Thoracic aorta (tissue), 2 donors: ENCODE data around the gene YJEFN3. TPM values are rescaled to one million over a fixed set of nuclear protein-coding genes. Genes with fewer than 3 reads are reported as not detected.

ENCODE experiments used
- ATAC-seq: fragments of 150-250 bp; one replicate; pipeline ENCODE4 v1.8.0; 2017; ENCODE audit warnings: low read depth; ENCODE audit not compliant: insufficient number of reproducible peaks, low FRiP score
- DNase-seq: peaks from one replicate; pipeline ENCODE4 v3.0.0-alpha.2; 2020; ENCODE audit warnings: low spot score
- H3K27ac ChIP-seq, 2 donors: fragments of 200-600 bp; sonication (generic); 1 replicate in 1 of 2; 2 replicates in 1 of 2; pipeline ENCODE4 v1.5.1; 2016; ENCODE audit warnings: mild to moderate bottlenecking in 2 of 2, moderate library complexity in 2 of 2
- H3K27me3 ChIP-seq: fragments of 200-600 bp; sonication (generic); replicated peaks from 2 replicates; pipeline ENCODE4 v1.6.0; 2016; ENCODE audit warnings: mild to moderate bottlenecking; ENCODE audit not compliant: insufficient read depth
- H3K36me3 ChIP-seq: fragments of 200-600 bp; sonication (generic); one replicate; pipeline ENCODE4 v1.5.1; 2016
- H3K4me1 ChIP-seq, 2 donors: fragments of 200-600 bp; sonication (generic); 1 replicate in 1 of 2; 2 replicates in 1 of 2; pipeline versions ENCODE4 v1.5.1 to v1.6.0; 2016; ENCODE audit warnings: low read depth in 2 of 2, mild to moderate bottlenecking in 1 of 2; ENCODE audit not compliant: control insufficient read depth in 1 of 2
- H3K4me3 ChIP-seq: fragments of 200-600 bp; sonication (generic); 2 replicates; pipeline ENCODE4 v1.5.1; 2016; ENCODE audit warnings: mild to moderate bottlenecking
- H3K9me3 ChIP-seq: fragments of 200-600 bp; sonication (generic); 2 replicates; pipeline ENCODE4 v1.5.1; 2016
- total RNA-seq, 2 donors: library from RNA; depleted of rRNA; stranded (reverse); fragments of >200 nt; gene quantifications; one replicate each; pipeline versions ENCODE4 v1.1.0 to v1.2.3, GENCODE V29; 2016
- TF ChIP-seq, protein P1 (sequence below): fragments of 200-600 bp; sonication (generic); IDR thresholded peaks from one replicate; pipeline ENCODE4 v1.5.1; 2019; ENCODE audit warnings: antibody characterized with exemption

The YJEFN3 gene
- total RNA-seq, 2 donors from 2014 or later: 2.0 to 7.9 TPM

DNA sequence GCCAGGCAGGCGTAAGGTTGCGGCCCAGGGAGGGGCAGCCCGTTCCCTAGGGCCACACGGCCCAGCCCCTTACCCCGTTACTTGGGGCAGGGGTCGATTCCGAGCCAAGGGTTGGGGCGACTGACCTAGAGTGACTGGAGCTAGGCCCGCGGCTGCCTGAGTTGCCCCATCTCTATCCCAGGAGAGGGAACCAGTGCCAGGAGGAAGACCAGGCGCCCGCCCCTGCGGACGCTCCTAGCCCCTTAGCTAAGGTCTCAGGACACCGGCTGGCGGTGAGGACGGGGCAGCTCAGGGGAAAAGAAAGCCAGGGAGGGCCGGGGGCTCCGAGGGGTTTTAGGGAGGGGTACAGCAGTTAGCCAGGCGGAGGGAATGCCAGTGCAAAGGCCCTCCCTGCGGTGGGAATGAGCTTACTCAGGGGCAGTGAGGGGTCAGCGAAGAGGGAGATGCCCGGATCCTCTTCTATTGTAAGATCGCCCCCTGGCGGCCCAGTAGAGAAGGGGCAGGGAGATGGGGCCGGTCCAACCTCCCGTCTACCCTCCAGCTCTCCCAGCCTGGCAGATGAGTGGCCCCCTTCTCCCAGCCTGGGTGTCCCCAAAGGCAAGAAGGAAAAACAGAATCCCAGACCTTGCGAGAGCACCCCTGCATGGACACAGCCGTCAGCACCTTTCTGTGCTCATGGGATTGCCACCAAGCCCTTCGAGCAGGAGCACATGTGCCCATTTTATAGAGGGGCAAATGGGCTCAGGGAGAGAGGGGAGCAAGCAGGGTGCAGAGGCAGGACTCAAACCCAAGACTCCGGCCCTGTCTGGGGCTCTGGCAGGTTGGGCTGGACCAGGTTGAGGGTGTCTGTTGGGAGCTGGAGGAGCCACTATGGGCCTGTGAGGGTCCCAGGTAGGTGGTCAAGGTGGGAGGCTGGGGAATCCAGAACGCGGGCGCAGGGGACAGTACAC, 25.6 kb downstream of the YJEFN3 start:
- Histone ChIP-seq H3K4me3 (no peak overlapping the region), H3K36me3 (no peaks in the 10 kb centered on the region), H3K9me3 (no peaks in the 10 kb centered on the region), H3K27ac (no peak overlapping the region), H3K4me1 (no peaks in the 10 kb centered on the region), H3K27me3 (no peaks in the 10 kb centered on the region)
- ATAC-seq: no peak
- no peak for DNase-seq
- TF ChIP-seq, protein P1, sequence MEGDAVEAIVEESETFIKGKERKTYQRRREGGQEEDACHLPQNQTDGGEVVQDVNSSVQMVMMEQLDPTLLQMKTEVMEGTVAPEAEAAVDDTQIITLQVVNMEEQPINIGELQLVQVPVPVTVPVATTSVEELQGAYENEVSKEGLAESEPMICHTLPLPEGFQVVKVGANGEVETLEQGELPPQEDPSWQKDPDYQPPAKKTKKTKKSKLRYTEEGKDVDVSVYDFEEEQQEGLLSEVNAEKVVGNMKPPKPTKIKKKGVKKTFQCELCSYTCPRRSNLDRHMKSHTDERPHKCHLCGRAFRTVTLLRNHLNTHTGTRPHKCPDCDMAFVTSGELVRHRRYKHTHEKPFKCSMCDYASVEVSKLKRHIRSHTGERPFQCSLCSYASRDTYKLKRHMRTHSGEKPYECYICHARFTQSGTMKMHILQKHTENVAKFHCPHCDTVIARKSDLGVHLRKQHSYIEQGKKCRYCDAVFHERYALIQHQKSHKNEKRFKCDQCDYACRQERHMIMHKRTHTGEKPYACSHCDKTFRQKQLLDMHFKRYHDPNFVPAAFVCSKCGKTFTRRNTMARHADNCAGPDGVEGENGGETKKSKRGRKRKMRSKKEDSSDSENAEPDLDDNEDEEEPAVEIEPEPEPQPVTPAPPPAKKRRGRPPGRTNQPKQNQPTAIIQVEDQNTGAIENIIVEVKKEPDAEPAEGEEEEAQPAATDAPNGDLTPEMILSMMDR: peak; percentile 59

DNA sequence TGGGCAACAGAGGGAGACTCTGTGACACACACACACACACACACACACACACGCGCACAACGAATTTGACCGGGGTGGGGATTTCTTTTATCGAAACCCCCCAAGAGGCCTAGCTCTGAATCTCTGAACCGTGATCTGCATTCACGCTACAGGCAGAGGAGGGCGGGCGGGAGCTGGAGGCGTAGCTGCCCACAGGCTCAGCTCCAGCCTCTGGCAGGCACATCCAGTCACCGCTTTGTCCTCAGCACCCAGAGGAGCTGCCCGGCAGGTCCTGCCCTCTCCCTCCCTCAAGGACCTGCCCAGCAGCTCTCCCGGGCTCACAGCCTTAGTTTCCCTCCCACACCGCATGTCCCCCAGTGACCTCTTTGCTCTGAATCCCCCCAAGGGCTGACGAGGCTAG, 29.3 kb downstream of the YJEFN3 start:
- ATAC-seq (no peak), DNase-seq (no peak)
- Histone ChIP-seq H3K27ac (no peak overlapping the region), H3K4me3 (no peak overlapping the region), H3K36me3 (no peaks in the 10 kb centered on the region), H3K27me3 (no peaks in the 10 kb centered on the region), H3K4me1 (no peaks in the 10 kb centered on the region), H3K9me3 (no peaks in the 10 kb centered on the region)
- TF ChIP-seq, protein P1: no peak

DNA sequence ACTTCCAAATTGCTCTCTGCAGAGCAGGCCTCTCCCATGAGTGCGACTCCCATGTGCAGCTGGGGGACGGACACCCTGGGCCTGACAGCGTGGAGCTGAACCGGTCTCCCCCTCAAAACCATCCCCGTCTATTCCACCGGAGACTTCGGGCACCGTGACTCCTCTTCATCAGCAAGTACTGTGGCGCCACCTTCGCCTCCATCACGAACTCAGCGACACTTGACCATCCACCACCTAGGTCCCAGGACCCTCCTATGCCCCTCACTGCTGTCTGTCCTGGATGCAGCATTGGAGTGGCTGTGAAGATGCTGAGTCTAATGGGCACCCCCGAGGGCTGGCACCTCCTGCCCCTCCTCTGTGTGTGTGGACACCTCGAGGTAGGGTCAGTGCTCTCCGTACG, 29.9 kb downstream of the YJEFN3 start:
- Histone ChIP-seq H3K4me1 (no peaks in the 10 kb centered on the region), H3K27me3 (no peaks in the 10 kb centered on the region), H3K9me3 (no peaks in the 10 kb centered on the region), H3K27ac (no peak overlapping the region), H3K36me3 (no peaks in the 10 kb centered on the region), H3K4me3 (no peak overlapping the region)
- ATAC-seq (no peak), DNase-seq (no peak)
- TF ChIP-seq, protein P1: no peak

DNA sequence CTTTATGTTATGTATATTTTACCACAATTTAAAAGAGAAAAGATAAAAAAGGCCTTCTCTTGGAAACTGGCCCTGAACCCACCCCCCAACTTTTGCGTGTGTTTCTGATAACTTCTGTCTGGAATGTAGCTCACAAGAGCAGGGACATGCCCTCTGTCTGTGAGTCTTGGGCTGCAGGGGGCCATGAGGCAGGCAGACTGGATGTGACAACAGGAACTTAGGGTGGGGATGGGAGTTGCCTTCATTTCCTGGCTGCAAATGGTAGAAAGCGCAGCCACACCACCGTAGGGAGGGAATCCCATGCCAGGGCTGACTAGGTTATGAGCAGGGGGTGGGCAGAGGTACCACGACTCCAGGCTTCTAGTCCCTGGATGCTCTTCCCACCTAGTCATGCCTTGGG, 31.2 kb downstream of the YJEFN3 start:
- Histone ChIP-seq H3K27me3 (no peaks in the 10 kb centered on the region), H3K4me3 (no peak overlapping the region), H3K9me3 (no peaks in the 10 kb centered on the region), H3K4me1 (no peaks in the 10 kb centered on the region), H3K36me3 (no peaks in the 10 kb centered on the region), H3K27ac (no peak overlapping the region)
- TF ChIP-seq, protein P1: no peak
- ATAC-seq: no peak
- DNase-seq: no peak

DNA sequence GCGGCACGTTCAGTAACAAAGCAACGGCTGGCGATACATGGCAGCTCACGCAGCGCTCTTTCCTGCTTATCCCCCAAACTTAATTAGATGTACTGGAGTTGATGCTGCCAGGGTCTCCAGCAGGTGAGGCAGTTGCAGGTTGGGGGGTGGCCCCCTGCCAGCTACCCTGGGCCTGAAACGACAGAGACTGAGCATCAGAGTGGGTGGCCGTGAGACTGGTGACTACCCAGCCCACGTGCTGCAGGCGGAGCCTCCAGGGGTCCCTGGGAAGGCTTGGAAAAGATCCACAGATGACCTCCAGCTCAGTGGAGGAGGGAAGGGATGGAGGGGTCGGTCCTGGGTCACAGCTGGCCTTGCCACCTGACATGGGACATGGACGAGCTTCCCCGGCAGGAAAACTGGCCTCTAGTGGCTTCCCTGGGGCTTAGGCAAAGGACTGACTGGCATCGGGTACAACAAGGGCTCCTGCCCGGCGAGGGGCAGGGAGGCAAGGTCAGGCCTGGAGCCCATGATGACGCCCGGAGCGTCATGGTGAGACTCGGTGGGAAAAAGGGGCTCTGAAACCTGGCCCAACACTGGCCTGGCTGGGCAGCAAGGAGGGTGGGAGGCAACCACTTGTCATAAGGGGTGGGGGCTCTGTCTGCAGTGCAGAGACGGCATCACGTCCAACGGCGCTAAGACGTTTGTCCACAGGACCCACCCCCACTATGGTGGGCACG, 33.4 kb downstream of the YJEFN3 start:
- Histone ChIP-seq H3K9me3 (no peaks in the 10 kb centered on the region), H3K27ac (no peak overlapping the region), H3K36me3 (no peaks in the 10 kb centered on the region), H3K4me1 (no peaks in the 10 kb centered on the region), H3K4me3 (no peak overlapping the region), H3K27me3 (no peaks in the 10 kb centered on the region)
- TF ChIP-seq, protein P1: no peak
- no peak for DNase-seq
- no peak for ATAC-seq
